Lung (tissue), 12 donors: ENCODE data around the gene MAP4. TPM values are rescaled to one million over a fixed set of nuclear protein-coding genes. Genes with fewer than 3 reads are reported as not detected.
A peak's percentile ranks its signal among the peaks of the same experiment; 100 is the strongest.

Source experiments
- ATAC-seq: fragments of 200-7000 bp; cut with Tn5 transposase; one replicate; pipeline ENCODE4 v1.9.1; 2020; ENCODE audit warnings: moderate number of reproducible peaks; ENCODE audit not compliant: insufficient read depth, low FRiP score
- DNase-seq, 3 donors: peaks; one replicate each; pipeline ENCODE4 v3.0.0-alpha.2; 2013 to 2017
- H3K27ac ChIP-seq, 2 donors: one replicate each; pipeline ENCODE4 v1.5.1; 2013; ENCODE audit warnings: mild to moderate bottlenecking in 2 of 2, moderate library complexity in 2 of 2, control low read depth in 1 of 2, inconsistent platforms in 1 of 2, low read depth in 1 of 2, low read length in 1 of 2
- H3K27me3 ChIP-seq, 3 donors: one replicate each; pipeline ENCODE4 v1.5.1; 2013; ENCODE audit warnings: low read length in 2 of 3; ENCODE audit not compliant: control insufficient read depth in 3 of 3, insufficient read depth in 3 of 3
- H3K36me3 ChIP-seq, 4 donors: one replicate each; pipeline ENCODE4 v1.5.1; 2013; ENCODE audit warnings: low read length in 4 of 4, mild to moderate bottlenecking in 1 of 4, moderate library complexity in 1 of 4; ENCODE audit not compliant: control insufficient read depth in 4 of 4, insufficient read depth in 4 of 4
- H3K4me1 ChIP-seq, 5 donors: one replicate each; pipeline ENCODE4 v1.5.1; 2013; ENCODE audit warnings: low read length in 5 of 5, mild to moderate bottlenecking in 2 of 5, moderate library complexity in 1 of 5; ENCODE audit not compliant: control insufficient read depth in 5 of 5, insufficient read depth in 5 of 5
- H3K4me3 ChIP-seq: one replicate; pipeline ENCODE4 v1.5.1; 2013; ENCODE audit warnings: mild to moderate bottlenecking, control low read depth, moderate library complexity
- H3K9ac ChIP-seq, 2 donors: one replicate each; pipeline ENCODE4 v1.5.1; 2013; ENCODE audit warnings: low read length in 2 of 2, control low read depth in 1 of 2; ENCODE audit not compliant: insufficient read depth in 1 of 2
- H3K9me3 ChIP-seq, 4 donors: one replicate each; pipeline ENCODE4 v1.5.1; 2013; ENCODE audit warnings: low read length in 3 of 4, mild to moderate bottlenecking in 1 of 4, moderate library complexity in 1 of 4; ENCODE audit not compliant: control insufficient read depth in 4 of 4, insufficient read depth in 3 of 4
- CTCF ChIP-seq: IDR thresholded peaks from 2 replicates; pipeline ENCODE4 v1.5.1; 2012; ENCODE audit warnings: mild to moderate bottlenecking; ENCODE audit errors: control extremely low read depth, extremely low read depth
- WGBS, 2 donors: extraction: QIAGEN DNeasy Blood & Tissue Kit; methylation state at CpG; one replicate each; pipeline ENCODE4 v1.1.7; 2013; 5-methylcytosine and 5-hydroxymethylcytosine counted together
- polyA plus RNA-seq, 2 donors: library from polyadenylated mRNA; stranded (reverse); fragments of 200-250 nt; gene quantifications; one replicate each; pipeline ENCODE4 v1.2.1, GENCODE V29; 2013
- total RNA-seq, 2 donors: library from RNA; depleted of rRNA in 1 of 2; stranded (reverse); fragments of >200 nt in 1 of 2; gene quantifications; one replicate each; pipeline ENCODE4 v1.2.1, GENCODE V29; 2014 to 2021
- donor health status: control.
- donor health status: control.
- donor health status: Bipolar disorder and iron deficiency.
- donor health status: healthy.
- donor health status: DM: yes; HTN: yes; CAD: no.

Gene MAP4
- total and polyA plus RNA-seq, 4 donors = 62.6 to 203 (median 84.9) TPM

- Histone ChIP-seq H3K27ac (no peak overlapping the region), H3K4me1 (peaks cover 0 to 24% (median 8%) of the 10 kb centered on the region in 5 donors), H3K27me3 (no peaks in the 10 kb centered on the region), H3K36me3 (peaks cover 0 to 19% (median 6%) of the 10 kb centered on the region in 4 donors), H3K9ac (peak overlapping the region in 1 of 2 donors; percentile 1), H3K4me3 (no peak overlapping the region), H3K9me3 (no peaks in the 10 kb centered on the region)
- ATAC-seq (no peak), DNase-seq (no peak)
- WGBS, 2 donors = 85 to 88% methylated on average over 3 of the region's 3 CpGs
- TF ChIP-seq CTCF = no peak
These were observed 124.6 kb downstream of the MAP4 start for GRCh38 chr3:47891613-47892005.

- DNase-seq (peak; percentile 35 to 85 (median 78)), ATAC-seq (no peak)
- WGBS, 2 donors = 70% methylated on average over 10 of the region's 10 CpGs
- H3K27ac ChIP-seq = peak overlapping the region; percentile 37 to 42
- peaks cover 0 to 19% (median 6%) of the 10 kb centered on the region in 4 donors for H3K36me3 ChIP-seq
- H3K4me3 ChIP-seq = no peak overlapping the region
- H3K27me3 ChIP-seq = no peaks in the 10 kb centered on the region
- TF ChIP-seq CTCF = no peak
- peak overlapping the region in 1 of 2 donors; percentile 1 for H3K9ac ChIP-seq
- peaks cover 0 to 24% (median 8%) of the 10 kb centered on the region in 5 donors for H3K4me1 ChIP-seq
- no peaks in the 10 kb centered on the region for H3K9me3 ChIP-seq
These were observed 125.2 kb downstream of the MAP4 start for GRCh38 chr3:47890828-47891612.

GRCh38 chr3:47890126-47890827 lies 125.9 kb downstream of the MAP4 start:
- TF ChIP-seq CTCF = no peak
- DNase-seq (peak in 2 of 3 donors; percentile 50 to 52), ATAC-seq (no peak)
- peak overlapping the region; percentile 42 to 67 for H3K27ac ChIP-seq
- WGBS, 2 donors = 65 to 68% methylated on average over 3 of the region's 3 CpGs
- no peak overlapping the region for H3K4me3 ChIP-seq
- peak overlapping the region in 1 of 2 donors; percentile 26 for H3K9ac ChIP-seq
- peaks cover 0 to 24% (median 8%) of the 10 kb centered on the region in 5 donors for H3K4me1 ChIP-seq
- H3K27me3 ChIP-seq = no peaks in the 10 kb centered on the region
- H3K9me3 ChIP-seq = no peaks in the 10 kb centered on the region
- peaks cover 2 to 16% (median 4%) of the 10 kb centered on the region in 4 donors for H3K36me3 ChIP-seq
